ENCODE measurements around the gene GPAM.

GRCh38 chr10:112221545-112221944, 38.0 kb upstream of the GPAM start:
- no peak for TF ChIP-seq RBFOX2 (IDR thresholded peaks at IDR 0.05; ENCODE audit: low read depth, low read length)
- no peak for TF ChIP-seq FOXK2 (conservative IDR thresholded peaks at IDR 0.05 in 1 of 2, IDR thresholded peaks at IDR 0.05 in 1 of 2; ENCODE audit: low read depth in 2 of 2)
- no peak for TF ChIP-seq YY1 (IDR thresholded peaks at IDR 0.05; ENCODE audit: borderline replicate concordance in 1 of 3, control insufficient read depth in 1 of 3, extremely low read depth in 1 of 3, insufficient read depth in 3 of 3, insufficient read length in 1 of 3, insufficient replicate concordance in 2 of 3, low read depth in 1 of 3, low read length in 2 of 3)
- no peak for TF ChIP-seq ESRRA (IDR thresholded peaks at IDR 0.05; ENCODE audit: borderline replicate concordance, low read depth)
- TF ChIP-seq TEAD1 (CRISPR knock-in tag; IDR thresholded peaks at IDR 0.05), result no peak
- TF ChIP-seq NR2F6 (CRISPR knock-in tag; IDR thresholded peaks at IDR 0.05), result no peak

Data from K562 (cell line).